ENCODE data around the gene STX18. TPM values are rescaled to one million over a fixed set of nuclear protein-coding genes. Genes with fewer than 3 reads are reported as not detected.

Gene STX18
- total and polyA plus RNA-seq, 4 donors, result 21.2 to 36.0 (median 27.9) TPM

DNA sequence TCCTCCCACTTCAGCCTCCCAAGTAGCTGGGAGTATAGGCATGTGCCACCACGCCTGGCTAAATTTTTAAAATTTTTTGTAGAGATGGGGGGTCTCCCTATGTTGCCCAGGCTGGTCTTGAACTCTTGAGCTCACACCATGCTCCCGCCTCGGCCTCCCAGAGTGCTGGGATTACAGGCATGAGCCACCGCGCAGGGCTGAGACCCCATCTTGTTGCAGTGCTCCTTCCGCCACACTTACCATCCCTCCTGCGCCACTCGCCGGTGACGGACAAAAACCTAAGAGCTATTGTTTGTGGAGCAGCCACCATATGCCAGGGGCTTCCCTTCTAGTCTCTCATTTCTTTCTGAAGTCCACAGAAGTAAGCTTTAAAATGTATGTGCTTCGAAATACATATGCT is 120.5 kb downstream of the STX18 start:
- WGBS, 2 donors, result 96 to 97% methylated on average over 11 of the region's 11 CpGs
- intact Hi-C loops (cut with DNase I), result no loop called here
- Histone ChIP-seq H3K36me3 (ENCODE audit: control insufficient read depth in 1 of 2, insufficient read depth in 2 of 2, low read length in 1 of 2) (peaks cover 4 to 17% of the 10 kb centered on the region in 2 donors), H3K9me3 (ENCODE audit: control insufficient read depth, low read length) (no peaks in the 10 kb centered on the region), H3K27me3 (ENCODE audit: control insufficient read depth in 1 of 2, insufficient read depth in 2 of 2, low read length in 1 of 2) (no peaks in the 10 kb centered on the region), H3K4me3 (ENCODE audit: low read length in 2 of 2) (no peak overlapping the region), H3K4me1 (ENCODE audit: control insufficient read depth in 1 of 2, insufficient read depth in 2 of 2, low read length in 2 of 2) (no peaks in the 10 kb centered on the region), H3K27ac (ENCODE audit: low read depth in 1 of 2, low read length in 2 of 2) (no peak overlapping the region)
- ATAC-seq (ENCODE audit: low FRiP score), result no peak
- no peak for DNase-seq

DNA sequence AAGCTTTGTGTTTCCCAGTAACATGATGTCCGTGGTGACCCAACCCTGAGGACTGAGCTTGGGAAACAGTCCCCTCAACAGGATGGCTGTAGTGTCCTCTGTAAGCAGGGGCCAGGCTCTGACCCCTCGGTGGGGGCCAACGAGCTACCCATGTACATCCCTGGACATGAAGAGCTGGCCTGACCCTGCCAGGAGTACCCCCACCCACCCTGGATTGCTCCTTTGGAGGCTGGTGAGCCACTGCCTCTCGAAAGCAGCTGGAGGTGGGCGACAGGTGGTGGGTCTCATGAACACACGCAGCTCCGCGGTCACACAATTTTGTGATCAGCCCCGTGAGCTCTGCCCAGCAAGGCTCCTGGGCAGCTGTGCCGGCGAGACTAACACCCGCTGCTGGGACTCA is 121.4 kb downstream of the STX18 start:
- intact Hi-C loops (cut with DNase I), result no loop called here
- ATAC-seq (ENCODE audit: low FRiP score), result no peak
- Histone ChIP-seq H3K27me3 (ENCODE audit: control insufficient read depth in 1 of 2, insufficient read depth in 2 of 2, low read length in 1 of 2) (no peaks in the 10 kb centered on the region), H3K4me1 (ENCODE audit: control insufficient read depth in 1 of 2, insufficient read depth in 2 of 2, low read length in 2 of 2) (no peaks in the 10 kb centered on the region), H3K36me3 (ENCODE audit: control insufficient read depth in 1 of 2, insufficient read depth in 2 of 2, low read length in 1 of 2) (peaks cover 4 to 17% of the 10 kb centered on the region in 2 donors), H3K9me3 (ENCODE audit: control insufficient read depth, low read length) (no peaks in the 10 kb centered on the region), H3K27ac (ENCODE audit: low read depth in 1 of 2, low read length in 2 of 2) (no peak overlapping the region), H3K4me3 (ENCODE audit: low read length in 2 of 2) (no peak overlapping the region)
- WGBS, 2 donors, result 95 to 97% methylated on average over 12 of the region's 12 CpGs
- peak in 1 of 2 donors; percentile 42 for DNase-seq

DNA sequence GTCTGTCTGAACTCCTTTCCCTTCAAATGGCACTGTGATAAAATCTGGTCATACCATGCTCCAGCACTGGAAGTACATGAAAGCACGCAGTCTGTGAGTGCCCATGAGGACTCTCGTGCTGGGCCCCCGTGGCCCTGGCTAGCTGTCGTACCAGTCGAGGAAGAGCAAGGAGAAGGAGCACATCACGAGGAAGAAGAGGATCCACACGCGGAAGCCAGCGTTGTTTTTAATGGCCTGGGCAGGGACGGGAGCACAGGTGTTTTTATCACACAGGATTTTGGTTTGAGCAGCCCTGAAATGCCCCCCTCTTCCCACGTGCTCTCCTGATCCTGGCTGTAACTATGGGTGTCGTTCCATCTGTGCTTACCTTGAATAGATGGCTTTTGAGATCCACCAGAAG is 122.0 kb downstream of the STX18 start:
- Histone ChIP-seq H3K27me3 (ENCODE audit: control insufficient read depth in 1 of 2, insufficient read depth in 2 of 2, low read length in 1 of 2) (no peaks in the 10 kb centered on the region), H3K36me3 (ENCODE audit: control insufficient read depth in 1 of 2, insufficient read depth in 2 of 2, low read length in 1 of 2) (peaks cover 4 to 17% of the 10 kb centered on the region in 2 donors), H3K9me3 (ENCODE audit: control insufficient read depth, low read length) (no peaks in the 10 kb centered on the region), H3K27ac (ENCODE audit: low read depth in 1 of 2, low read length in 2 of 2) (no peak overlapping the region), H3K4me3 (ENCODE audit: low read length in 2 of 2) (no peak overlapping the region), H3K4me1 (ENCODE audit: control insufficient read depth in 1 of 2, insufficient read depth in 2 of 2, low read length in 2 of 2) (no peaks in the 10 kb centered on the region)
- 94 to 96% methylated on average over 12 of the region's 12 CpGs for WGBS, 2 donors
- intact Hi-C loops (cut with DNase I), result no loop called here
- DNase-seq (peak in 1 of 2 donors; percentile 59), ATAC-seq (ENCODE audit: low FRiP score) (no peak)

DNA sequence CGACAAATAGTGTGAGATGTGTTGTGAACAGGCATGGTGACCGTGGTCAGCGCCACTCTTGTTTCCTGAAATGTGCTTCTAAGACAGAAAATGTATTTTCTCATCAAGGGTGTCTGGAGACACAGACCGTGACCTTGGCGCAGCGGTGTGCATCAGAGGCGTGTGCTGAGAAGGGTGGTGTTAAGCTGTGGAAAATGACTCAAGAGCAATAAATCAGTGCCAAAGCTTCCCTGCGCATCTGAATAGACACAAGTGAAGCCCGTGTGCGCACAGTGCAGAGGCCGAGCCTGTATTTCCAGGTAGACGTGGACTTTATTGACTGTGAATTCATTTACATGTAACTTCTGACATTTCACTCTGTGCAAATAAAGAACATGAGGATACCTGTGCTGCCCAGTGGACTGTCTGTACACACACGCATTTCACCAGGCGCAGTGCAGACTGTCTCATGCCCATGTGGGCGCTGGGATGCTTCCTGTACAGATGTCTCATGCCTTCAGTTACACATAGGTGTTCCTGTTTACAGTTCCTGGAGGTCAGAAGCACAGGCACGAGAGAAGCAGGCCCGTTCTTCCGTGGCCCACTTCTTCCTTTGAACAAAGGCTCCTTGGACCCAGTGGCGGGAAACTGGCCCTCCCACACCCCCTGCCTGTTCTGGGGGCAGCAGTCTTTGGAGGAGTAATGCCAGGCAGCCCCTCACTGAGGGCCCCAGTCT is 123.0 kb downstream of the STX18 start:
- Histone ChIP-seq H3K36me3 (ENCODE audit: control insufficient read depth in 1 of 2, insufficient read depth in 2 of 2, low read length in 1 of 2) (peaks cover 4 to 17% of the 10 kb centered on the region in 2 donors), H3K4me1 (ENCODE audit: control insufficient read depth in 1 of 2, insufficient read depth in 2 of 2, low read length in 2 of 2) (no peaks in the 10 kb centered on the region), H3K27me3 (ENCODE audit: control insufficient read depth in 1 of 2, insufficient read depth in 2 of 2, low read length in 1 of 2) (no peaks in the 10 kb centered on the region), H3K9me3 (ENCODE audit: control insufficient read depth, low read length) (no peaks in the 10 kb centered on the region), H3K27ac (ENCODE audit: low read depth in 1 of 2, low read length in 2 of 2) (no peak overlapping the region), H3K4me3 (ENCODE audit: low read length in 2 of 2) (no peak overlapping the region)
- DNase-seq, result peak in 1 of 2 donors; percentile 62
- WGBS, 2 donors, result 90% methylated on average over 19 of the region's 19 CpGs
- intact Hi-C loops (cut with DNase I), result no loop called here
- ATAC-seq (ENCODE audit: low FRiP score), result no peak

DNA sequence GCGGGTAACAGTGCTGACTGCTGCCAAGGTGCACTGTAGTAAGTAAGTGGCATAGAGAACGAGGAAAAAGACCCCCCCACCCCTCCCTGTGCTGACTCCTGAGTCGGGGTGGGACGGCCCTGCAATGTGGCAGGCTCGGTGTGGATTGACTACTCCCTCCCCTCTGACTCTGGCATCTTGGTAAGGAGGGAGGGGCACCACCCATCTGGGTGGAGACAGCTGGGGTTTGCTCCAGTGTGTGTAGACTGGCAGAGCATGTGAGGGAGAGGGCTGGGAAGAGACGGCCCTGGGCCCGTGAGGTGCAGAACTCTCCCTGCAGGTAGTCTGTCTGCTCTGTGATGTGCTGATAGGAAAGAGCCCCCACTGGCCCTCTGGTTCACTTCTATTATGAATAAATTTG is 124.0 kb downstream of the STX18 start:
- peaks cover 4 to 14% of the 10 kb centered on the region in 2 donors for H3K36me3 ChIP-seq (ENCODE audit: control insufficient read depth in 1 of 2, insufficient read depth in 2 of 2, low read length in 1 of 2)
- no peak overlapping the region for H3K4me3 ChIP-seq (ENCODE audit: low read length in 2 of 2)
- intact Hi-C loops (cut with DNase I), result no loop called here
- DNase-seq (peak in 1 of 2 donors; percentile 48), ATAC-seq (ENCODE audit: low FRiP score) (no peak)
- no peaks in the 10 kb centered on the region for H3K27me3 ChIP-seq (ENCODE audit: control insufficient read depth in 1 of 2, insufficient read depth in 2 of 2, low read length in 1 of 2)
- no peaks in the 10 kb centered on the region for H3K9me3 ChIP-seq (ENCODE audit: control insufficient read depth, low read length)
- H3K4me1 ChIP-seq (ENCODE audit: control insufficient read depth in 1 of 2, insufficient read depth in 2 of 2, low read length in 2 of 2), result no peaks in the 10 kb centered on the region
- WGBS, 2 donors, result 64 to 70% methylated on average over 7 of the region's 7 CpGs
- H3K27ac ChIP-seq (ENCODE audit: low read depth in 1 of 2, low read length in 2 of 2), result no peak overlapping the region

DNA sequence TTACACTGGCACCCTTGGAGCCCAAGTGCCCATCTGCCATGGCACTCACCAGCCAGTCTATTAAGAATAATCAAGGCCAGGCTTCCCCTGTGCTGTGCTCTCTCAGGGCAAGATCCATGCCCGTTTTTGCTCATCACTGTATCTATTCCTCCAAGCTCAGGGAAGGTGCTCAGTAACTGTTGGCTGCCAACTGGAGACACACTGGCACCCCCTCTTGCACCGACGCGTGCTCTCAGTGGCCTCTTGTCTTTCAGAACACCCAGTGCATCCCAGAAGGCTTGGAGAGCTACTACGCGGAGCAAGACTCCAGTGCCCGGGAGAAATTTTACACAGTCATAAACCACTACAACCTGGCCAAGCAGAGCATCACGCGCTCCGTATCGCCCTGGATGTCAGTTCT is 124.9 kb downstream of the STX18 start:
- Histone ChIP-seq H3K4me1 (ENCODE audit: control insufficient read depth in 1 of 2, insufficient read depth in 2 of 2, low read length in 2 of 2) (no peaks in the 10 kb centered on the region), H3K27ac (ENCODE audit: low read depth in 1 of 2, low read length in 2 of 2) (no peak overlapping the region), H3K4me3 (ENCODE audit: low read length in 2 of 2) (no peak overlapping the region), H3K36me3 (ENCODE audit: control insufficient read depth in 1 of 2, insufficient read depth in 2 of 2, low read length in 1 of 2) (peaks cover 4 to 13% of the 10 kb centered on the region in 2 donors), H3K27me3 (ENCODE audit: control insufficient read depth in 1 of 2, insufficient read depth in 2 of 2, low read length in 1 of 2) (no peaks in the 10 kb centered on the region), H3K9me3 (ENCODE audit: control insufficient read depth, low read length) (no peaks in the 10 kb centered on the region)
- ATAC-seq (ENCODE audit: low FRiP score) (no peak), DNase-seq (peak in 1 of 2 donors; percentile 39)
- WGBS, 2 donors, result 95 to 96% methylated on average over 11 of the region's 11 CpGs
- intact Hi-C loops (cut with DNase I), result no loop called here

DNA sequence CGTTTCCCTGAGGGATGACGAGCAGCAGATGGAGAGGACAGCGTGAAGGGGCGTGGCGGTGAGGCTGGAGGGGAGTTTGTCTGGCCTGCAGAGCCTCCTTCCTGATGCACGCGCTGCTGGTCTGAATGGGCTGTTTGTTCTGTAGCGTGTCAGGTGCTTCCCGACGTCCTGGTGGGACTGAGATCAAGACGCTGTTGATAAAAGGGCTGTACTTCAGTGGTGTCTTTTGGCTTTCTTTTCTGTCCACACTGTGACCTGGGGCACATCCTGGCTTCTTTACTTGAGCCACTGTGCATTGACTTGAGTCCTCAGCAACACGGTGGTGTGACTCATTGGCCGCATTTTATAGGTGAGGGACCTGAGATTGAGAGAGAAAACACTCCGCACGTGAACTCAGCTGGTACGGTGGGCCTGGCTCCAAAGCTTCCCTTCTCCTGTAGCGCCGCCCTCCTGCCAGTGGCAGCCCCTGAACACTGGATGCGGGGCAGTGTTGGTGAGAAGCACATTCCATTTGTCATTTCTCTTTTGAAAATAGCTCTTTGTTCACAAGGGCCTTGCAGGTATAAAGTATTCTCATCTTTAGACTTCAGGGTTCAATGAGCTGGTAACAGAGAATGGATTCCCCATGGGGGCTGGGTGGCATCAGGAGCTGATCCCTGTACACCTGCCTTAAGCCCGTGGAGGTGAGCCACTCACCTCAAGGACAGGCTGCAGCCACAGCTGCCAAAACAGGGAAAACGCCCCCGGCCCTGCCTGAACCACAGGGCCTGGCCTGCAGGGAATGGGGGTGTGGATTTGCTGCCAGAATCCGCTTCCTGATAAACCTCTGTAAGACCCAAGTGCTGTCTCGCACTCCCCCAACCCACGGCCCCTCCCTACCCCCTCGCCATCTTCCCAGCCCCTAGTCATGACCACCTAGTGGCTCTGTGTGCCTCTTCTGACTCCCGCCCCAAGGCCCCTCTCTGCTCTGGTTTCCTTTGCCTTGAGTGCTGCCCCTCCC is 125.7 kb downstream of the STX18 start:
- Histone ChIP-seq H3K4me1 (ENCODE audit: control insufficient read depth in 1 of 2, insufficient read depth in 2 of 2, low read length in 2 of 2) (no peaks in the 10 kb centered on the region), H3K9me3 (ENCODE audit: control insufficient read depth, low read length) (no peaks in the 10 kb centered on the region), H3K27ac (ENCODE audit: low read depth in 1 of 2, low read length in 2 of 2) (no peak overlapping the region), H3K27me3 (ENCODE audit: control insufficient read depth in 1 of 2, insufficient read depth in 2 of 2, low read length in 1 of 2) (no peaks in the 10 kb centered on the region), H3K36me3 (ENCODE audit: control insufficient read depth in 1 of 2, insufficient read depth in 2 of 2, low read length in 1 of 2) (peaks cover 4 to 11% of the 10 kb centered on the region in 2 donors), H3K4me3 (ENCODE audit: low read length in 2 of 2) (no peak overlapping the region)
- ATAC-seq (ENCODE audit: low FRiP score) (no peak), DNase-seq (peak in 1 of 2 donors; percentile 21)
- intact Hi-C loops (cut with DNase I), result no loop called here
- 93 to 95% methylated on average over 27 of the region's 27 CpGs for WGBS, 2 donors

DNA sequence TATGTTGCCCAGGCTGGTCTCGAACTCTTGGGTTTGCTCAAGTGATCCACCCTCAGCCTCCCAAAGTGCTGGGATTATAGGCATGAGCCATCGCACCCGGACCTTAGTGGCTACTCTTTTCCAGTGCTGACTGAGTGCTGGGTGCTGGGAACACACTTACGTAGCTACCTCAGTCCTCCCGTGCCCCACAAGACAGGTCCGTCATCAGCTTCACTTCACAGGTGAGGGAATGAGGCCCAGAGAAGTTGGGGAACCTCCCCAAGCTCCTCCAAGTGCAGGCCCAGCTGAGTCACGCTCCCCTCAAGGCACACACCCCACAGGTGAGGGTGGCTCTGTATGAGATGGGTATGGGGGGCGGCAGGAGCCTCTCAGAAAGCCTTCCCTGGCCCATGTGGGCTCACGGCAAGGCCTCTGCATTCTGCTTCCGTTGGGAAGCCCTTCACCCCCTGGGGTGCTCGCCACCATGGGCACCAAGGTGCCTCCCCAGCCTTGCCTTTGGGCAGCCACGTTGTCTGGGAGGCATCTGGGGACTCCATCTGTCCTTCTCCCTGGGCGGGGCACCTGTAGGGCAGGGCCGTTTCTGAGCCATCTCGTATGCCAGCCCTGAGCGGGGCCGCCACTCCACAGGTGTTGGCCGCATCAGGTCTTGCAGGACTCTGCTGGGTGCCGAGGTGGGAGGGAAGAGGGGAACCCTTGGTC is 126.6 kb downstream of the STX18 start:
- Histone ChIP-seq H3K36me3 (ENCODE audit: control insufficient read depth in 1 of 2, insufficient read depth in 2 of 2, low read length in 1 of 2) (peaks cover 1 to 7% of the 10 kb centered on the region in 2 donors), H3K4me3 (ENCODE audit: low read length in 2 of 2) (no peak overlapping the region), H3K27ac (ENCODE audit: low read depth in 1 of 2, low read length in 2 of 2) (no peak overlapping the region), H3K27me3 (ENCODE audit: control insufficient read depth in 1 of 2, insufficient read depth in 2 of 2, low read length in 1 of 2) (no peaks in the 10 kb centered on the region), H3K9me3 (ENCODE audit: control insufficient read depth, low read length) (no peaks in the 10 kb centered on the region), H3K4me1 (ENCODE audit: control insufficient read depth in 1 of 2, insufficient read depth in 2 of 2, low read length in 2 of 2) (no peaks in the 10 kb centered on the region)
- intact Hi-C loops (cut with DNase I), result no loop called here
- no peak for ATAC-seq (ENCODE audit: low FRiP score)
- WGBS, 2 donors, result 96 to 97% methylated on average over 19 of the region's 19 CpGs
- peak in 1 of 2 donors; percentile 64 for DNase-seq

Data from aorta (tissue), 5 donors.